Activated CD4-positive, alpha-beta T cell treated with anti-CD3 and anti-CD28 coated beads, Interleukin-2, Interleukin-6, amounts not matched to agents 100 ng/mL and 50 ng/mL, durations not matched to agents 16 hours and 8 hours (primary cell): ENCODE results near the gene CSH1.
"Not testable (repeated sequence)": the region's sequence is repeated elsewhere in the genome, so short reads cannot be mapped to it uniquely, and the experiment has no call there.

ENCODE experiments used
- DNase-seq: peaks from one replicate; pipeline ENCODE4 v3.0.0-alpha.2; 2020

The CSH1 gene

DNA sequence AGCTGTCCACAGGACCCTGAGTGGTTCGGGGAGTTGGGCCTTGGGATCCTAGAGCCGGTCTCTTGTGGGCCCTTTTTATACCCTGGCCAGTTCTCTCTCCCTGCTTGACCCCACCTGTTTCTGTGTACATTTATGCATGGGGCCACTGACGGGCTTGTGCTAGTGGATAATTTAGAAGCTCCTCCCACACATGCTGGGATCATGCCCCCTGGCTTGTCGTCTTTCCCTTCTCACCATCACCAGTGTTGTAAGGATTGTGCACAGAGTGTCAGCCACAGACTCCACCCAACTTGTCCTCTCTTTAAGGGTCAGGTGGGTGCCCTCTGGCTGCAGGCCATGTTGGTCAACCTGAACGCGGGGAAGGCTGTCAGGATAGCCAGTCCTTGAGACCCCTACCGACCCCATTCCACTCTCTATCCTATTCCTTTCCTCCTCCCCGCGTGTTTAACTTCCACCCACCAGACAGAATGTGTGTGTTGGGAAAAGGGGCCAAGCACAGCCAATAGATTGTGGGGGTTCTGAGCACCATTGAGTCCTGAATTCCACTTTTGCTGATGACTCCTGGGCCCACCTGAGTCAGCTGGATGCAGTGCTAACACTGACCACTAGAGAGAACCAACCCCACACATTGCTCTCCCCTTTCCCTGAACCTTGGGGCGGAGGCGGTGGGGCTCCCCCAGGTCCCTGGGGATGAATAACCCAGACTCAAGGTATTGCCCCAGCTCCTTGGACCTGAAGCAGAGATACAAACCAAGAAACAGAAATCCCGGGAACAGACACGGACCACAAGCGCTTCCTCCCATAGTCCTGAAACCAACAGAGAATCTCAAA lies at the start of gene CSH1:
TSS of gene CSH1 (minus strand) at position 51 of the 831 bp plus-strand sequence. CDS start 63 bp downstream, outside the sequence.
- DNase-seq: not testable (repeated sequence)

- DNase-seq: no peak
Measured at GRCh38 chr17:63945784-63946439, 49.5 kb upstream of the CSH1 start.

- no peak for DNase-seq
Measured at GRCh38 chr17:63944736-63945499, 48.5 kb upstream of the CSH1 start.

DNA sequence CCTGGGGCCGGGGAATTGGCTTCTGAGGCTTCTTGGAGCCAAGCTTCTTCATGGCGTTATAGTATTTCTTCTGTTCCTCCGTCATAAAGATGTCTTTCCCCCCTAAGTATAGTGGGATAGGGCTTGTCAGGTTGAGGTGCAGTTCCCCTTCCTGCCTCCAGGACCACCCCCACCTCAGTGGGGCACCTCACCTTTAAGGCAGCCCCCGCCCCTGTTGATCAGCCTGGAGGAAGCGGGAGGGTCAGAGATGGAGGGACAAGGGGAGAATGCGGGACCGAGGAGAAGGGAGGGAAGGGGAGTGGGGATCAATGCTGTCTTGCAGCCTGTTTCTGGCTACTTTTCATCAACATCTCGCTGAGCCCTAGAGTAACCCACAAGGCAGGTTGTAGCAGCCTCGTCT lies 47.4 kb upstream of the CSH1 start:
- DNase-seq: no peak

GRCh38 chr17:63942309-63942985 lies 46.1 kb upstream of the CSH1 start:
- no peak for DNase-seq

GRCh38 chr17:63941751-63942150 lies 45.4 kb upstream of the CSH1 start:
- no peak for DNase-seq

- DNase-seq: no peak
Measured at GRCh38 chr17:63941162-63941561, 44.8 kb upstream of the CSH1 start.

GRCh38 chr17:63940584-63940983 lies 44.2 kb upstream of the CSH1 start:
- DNase-seq: no peak

GRCh38 chr17:63939884-63940283 lies 43.5 kb upstream of the CSH1 start:
- DNase-seq: no peak

DNA sequence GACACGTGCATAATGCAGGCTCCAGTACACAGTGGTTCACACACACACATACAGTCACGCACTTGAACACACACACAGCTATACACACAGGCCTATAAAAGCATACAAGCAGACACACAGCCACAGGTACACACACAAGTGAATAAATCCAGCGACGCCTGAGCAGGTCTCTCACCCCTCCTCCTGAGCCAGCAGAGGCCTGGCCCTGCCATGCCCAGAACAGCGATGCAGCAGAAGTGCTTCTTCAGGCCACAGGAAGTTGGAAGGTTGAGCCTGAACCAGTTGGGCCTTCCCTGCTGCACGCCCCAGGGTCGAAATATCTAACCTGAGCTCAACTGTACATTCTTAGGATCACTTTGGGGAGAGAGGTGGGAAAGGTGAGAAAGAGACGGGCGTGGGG lies 43.0 kb upstream of the CSH1 start:
- no peak for DNase-seq

- DNase-seq: no peak
Measured at GRCh38 chr17:63937920-63938319, 41.5 kb upstream of the CSH1 start.

- DNase-seq: no peak
Measured at GRCh38 chr17:63937319-63937718, 40.9 kb upstream of the CSH1 start.

DNA sequence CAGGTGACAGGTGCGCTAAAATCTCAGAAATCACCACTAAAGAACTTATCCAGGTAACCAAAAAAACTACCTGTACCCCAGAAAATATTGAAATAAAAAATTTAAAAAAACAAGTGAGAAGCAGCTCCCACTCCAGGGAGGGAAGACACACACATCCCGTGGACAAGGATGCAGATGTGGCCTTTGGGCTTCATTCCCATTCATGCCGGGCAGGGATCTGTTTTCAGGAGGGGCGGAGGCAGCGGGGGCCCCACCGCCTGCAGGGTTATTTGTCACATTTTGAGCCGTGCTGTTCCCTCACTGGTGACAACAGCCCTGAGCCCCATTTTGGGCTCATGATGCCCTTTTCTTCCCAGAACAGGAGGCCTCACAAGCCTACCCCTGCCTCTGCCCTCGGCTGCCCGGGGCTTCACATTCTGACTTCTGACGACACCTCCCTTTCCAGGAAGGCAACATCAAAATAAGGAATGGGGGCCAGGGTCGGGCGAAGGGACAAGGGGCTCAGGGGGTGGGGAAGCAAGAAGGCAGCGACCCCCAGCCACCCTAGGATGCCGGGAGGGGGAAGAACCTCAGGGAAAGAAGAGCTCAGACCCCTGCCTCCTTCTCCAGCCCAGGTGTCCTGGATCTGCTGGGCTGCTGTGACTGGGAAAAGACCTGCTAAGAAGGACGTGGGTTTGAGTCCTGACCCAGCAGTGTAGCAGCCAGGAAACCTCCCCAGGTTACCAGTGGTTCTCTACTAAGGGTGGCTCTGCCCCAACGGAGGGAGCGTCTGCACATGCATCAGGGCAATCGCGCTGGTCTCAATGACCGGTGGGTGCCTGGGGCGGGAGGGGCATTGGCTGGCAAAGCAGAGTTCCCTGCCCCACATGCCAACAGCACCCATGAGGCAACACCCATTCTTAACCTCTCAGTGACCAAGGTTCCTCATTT lies 38.1 kb upstream of the CSH1 start:
- DNase-seq: no peak

DNA sequence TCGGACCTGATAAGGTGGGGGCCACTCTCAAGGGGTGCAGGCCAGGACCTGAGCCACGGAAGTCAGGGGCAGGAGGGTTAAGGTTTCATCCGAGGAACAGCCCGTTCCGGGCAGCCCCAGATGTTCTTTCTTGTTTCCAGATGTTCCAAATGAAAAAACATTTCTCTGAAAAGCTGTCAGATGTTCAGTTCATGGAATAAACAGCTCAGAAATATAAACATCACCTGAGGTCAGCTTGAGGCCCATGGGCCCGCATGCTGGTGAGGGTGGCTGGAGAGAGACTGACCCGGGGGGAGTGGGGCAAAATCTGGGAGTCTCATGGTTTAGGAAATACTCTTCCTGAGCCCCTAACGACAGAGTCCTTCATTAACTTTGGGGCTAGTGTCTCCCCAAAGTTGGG lies 37.2 kb upstream of the CSH1 start:
- DNase-seq: no peak

- DNase-seq: no peak
Measured at GRCh38 chr17:63932721-63933120, 36.3 kb upstream of the CSH1 start.

GRCh38 chr17:63931981-63932561 lies 35.7 kb upstream of the CSH1 start, which contains the start of gene CD79B:
Gene CD79B (minus strand): TSS chr17:63932331. CDS start chr17:63932261, 70 bp downstream.
- peak; percentile 48 for DNase-seq

DNA sequence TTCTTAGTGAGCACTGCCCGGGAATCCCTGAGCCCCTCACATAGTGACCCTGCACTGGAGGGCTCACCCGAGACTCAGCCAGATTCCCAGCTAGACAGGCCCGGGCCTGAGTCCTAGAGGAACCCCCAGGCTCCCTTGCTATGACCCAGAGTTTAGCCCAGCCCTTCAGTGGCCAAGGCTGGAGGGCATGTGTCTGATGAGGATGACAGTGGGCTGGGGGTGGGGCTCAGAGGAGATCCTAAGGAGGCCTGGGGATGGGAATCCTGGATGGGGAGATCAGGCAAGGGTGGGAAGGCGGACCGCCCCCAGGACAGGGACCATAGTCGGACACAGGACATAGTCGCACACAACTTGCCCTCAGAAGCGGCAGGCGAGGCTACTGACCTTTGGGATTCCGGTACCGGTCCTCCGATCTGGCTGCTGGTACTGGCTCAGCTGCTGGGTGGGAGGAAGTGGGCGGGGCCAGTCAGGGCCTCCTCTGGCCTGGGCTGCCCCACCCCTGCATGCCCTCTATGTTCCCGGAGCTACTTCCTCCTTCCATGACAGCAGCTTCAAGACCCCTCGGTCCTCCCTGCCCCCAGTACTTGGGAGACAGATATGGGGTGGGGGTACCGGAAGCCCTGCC lies 34.7 kb upstream of the CSH1 start:
- peak; percentile 66 for DNase-seq

GRCh38 chr17:63929860-63930766 lies 33.7 kb upstream of the CSH1 start:
- DNase-seq: no peak

GRCh38 chr17:63928966-63929695 lies 32.8 kb upstream of the CSH1 start:
- DNase-seq: no peak
